Activated CD8-positive, alpha-beta memory T cell treated with anti-CD3 and anti-CD28 coated beads for 48 hours (primary cell): ENCODE data around the gene PIR.

ENCODE experiments used
- DNase-seq, 3 experiments: peaks; one replicate each; pipeline ENCODE4 v3.0.0-alpha.2; 2020; ENCODE audit warnings: low read depth in 2 of 3, low spot score in 2 of 3

PIR gene

GRCh38 chrX:15418707-15419181, 74.4 kb downstream of the PIR start:
- DNase-seq: no peak

- DNase-seq: no peak
These were observed 75.0 kb downstream of the PIR start for GRCh38 chrX:15418041-15418706.

- no peak for DNase-seq
These were observed 76.8 kb downstream of the PIR start for GRCh38 chrX:15416133-15416993.

GRCh38 chrX:15413101-15413500, 80.0 kb downstream of the PIR start:
- no peak for DNase-seq

GRCh38 chrX:15410947-15411346, 82.2 kb downstream of the PIR start:
- DNase-seq: no peak

GRCh38 chrX:15410430-15410829, 82.7 kb downstream of the PIR start:
- no peak for DNase-seq

- DNase-seq: no peak
These were observed 87.3 kb downstream of the PIR start for GRCh38 chrX:15405846-15406245.

GRCh38 chrX:15404401-15405096, 88.6 kb downstream of the PIR start:
- DNase-seq: no peak

GRCh38 chrX:15401378-15401777, 91.8 kb downstream of the PIR start:
- DNase-seq: no peak

GRCh38 chrX:15399962-15400391, 93.2 kb downstream of the PIR start:
- no peak for DNase-seq

- no peak for DNase-seq
These were observed 94.3 kb downstream of the PIR start for GRCh38 chrX:15398874-15399273.

- no peak for DNase-seq
These were observed 97.3 kb downstream of the PIR start for GRCh38 chrX:15395789-15396188.

GRCh38 chrX:15391850-15392249, 101.3 kb downstream of the PIR start:
- DNase-seq: no peak

- DNase-seq: no peak
These were observed 108.8 kb downstream of the PIR start, which contains the start of gene VEGFD for GRCh38 chrX:15384304-15384703. Gene VEGFD (minus strand): TSS chrX:15384413. CDS start chrX:15383946, 467 bp downstream.

- no peak for DNase-seq
These were observed 110.3 kb downstream of the PIR start for GRCh38 chrX:15382813-15383212.

GRCh38 chrX:15376956-15377355, 116.2 kb downstream of the PIR start:
- no peak for DNase-seq

- DNase-seq: no peak
These were observed 119.2 kb downstream of the PIR start for GRCh38 chrX:15373976-15374375.

GRCh38 chrX:15366506-15367352, 126.4 kb downstream of the PIR start:
- no peak for DNase-seq

- no peak for DNase-seq
These were observed 133.4 kb downstream of the PIR start for GRCh38 chrX:15359701-15360100.

GRCh38 chrX:15358533-15358932, 134.6 kb downstream of the PIR start:
- DNase-seq: no peak

- DNase-seq: no peak
These were observed 136.7 kb downstream of the PIR start for GRCh38 chrX:15356444-15356843.
